AG10803 (cell line): ENCODE results near the gene RSRC1.
"Not testable (repeated sequence)": the region's sequence is repeated elsewhere in the genome, so short reads cannot be mapped to it uniquely, and the experiment has no call there.

ENCODE experiments used
- DNase-seq: peaks from one replicate; pipeline ENCODE4 v3.0.0; 2010; ENCODE audit warnings: low read depth
- H3K4me3 ChIP-seq: 2 replicates; pipeline ENCODE4 v1.5.1; 2011; ENCODE audit warnings: mild to moderate bottlenecking, low read length, control low read depth
- CTCF ChIP-seq: conservative IDR thresholded peaks from 2 replicates; pipeline ENCODE4 v1.5.1; 2011; ENCODE audit warnings: mild to moderate bottlenecking, low read length, control low read depth, inconsistent platforms

The RSRC1 gene

GRCh38 chr3:158493931-158494330 is 384.0 kb downstream of the RSRC1 start:
- no peak for DNase-seq
- TF ChIP-seq CTCF: no peak
- no peak overlapping the region for H3K4me3 ChIP-seq

- no peak for DNase-seq
- no peak for TF ChIP-seq CTCF
- no peak overlapping the region for H3K4me3 ChIP-seq
These were observed 384.8 kb downstream of the RSRC1 start for GRCh38 chr3:158494673-158495072.

- H3K4me3 ChIP-seq, DNase-seq: not testable (repeated sequence)
These were observed 385.6 kb downstream of the RSRC1 start for GRCh38 chr3:158495398-158495902.

GRCh38 chr3:158505117-158505516 is 395.2 kb downstream of the RSRC1 start:
- H3K4me3 ChIP-seq: no peak overlapping the region
- TF ChIP-seq CTCF: no peak
- DNase-seq: no peak

- TF ChIP-seq CTCF: no peak
- no peak for DNase-seq
- H3K4me3 ChIP-seq: no peak overlapping the region
These were observed 396.6 kb downstream of the RSRC1 start for GRCh38 chr3:158506456-158506855.

- DNase-seq: peak; percentile 5
- no peak overlapping the region for H3K4me3 ChIP-seq
- TF ChIP-seq CTCF: no peak
These were observed 398.6 kb downstream of the RSRC1 start for GRCh38 chr3:158508481-158508880.

GRCh38 chr3:158509891-158510290 is 400.0 kb downstream of the RSRC1 start:
- no peak for DNase-seq
- TF ChIP-seq CTCF: no peak
- no peak overlapping the region for H3K4me3 ChIP-seq

GRCh38 chr3:158516729-158517128 is 406.8 kb downstream of the RSRC1 start:
- DNase-seq, H3K4me3 ChIP-seq: not testable (repeated sequence)
